Thyroid gland (tissue), 4 donors: ENCODE data around the gene DLG2.

ENCODE experiments used
- CTCF ChIP-seq, 6 experiments: fragments of 200-600 bp in 3 of 6; fragments of 450-650 bp in 3 of 6; sonication (generic) in 3 of 6; IDR thresholded peaks; one replicate each; pipeline ENCODE4 v1.5.1; 2016 to 2019; ENCODE audit warnings: antibody characterized with exemption in 6 of 6, mild to moderate bottlenecking in 2 of 6, inconsistent platforms in 1 of 6, moderate library complexity in 1 of 6
- POLR2A ChIP-seq, 2 donors: fragments of 450-650 bp; IDR thresholded peaks; one replicate each; pipeline ENCODE4 v1.6.1; 2017; ENCODE audit warnings: antibody characterized with exemption in 2 of 2, mild to moderate bottlenecking in 2 of 2, moderate library complexity in 1 of 2

GRCh38 chr11:85536438-85536837, 90.7 kb downstream of the DLG2 start:
- TF ChIP-seq CTCF (IDR thresholded peaks at IDR 0.05) (no peak), POLR2A (IDR thresholded peaks at IDR 0.05) (no peak)
